HG02885 (cell line): ENCODE measurements around the gene LMTK2.

Experiments
- ATAC-seq: cut with Tn5 transposase; IDR thresholded peaks from one replicate; pipeline ENCODE4 v1.9.1; 2021; ENCODE audit warnings: mild to moderate bottlenecking; ENCODE audit not compliant: unreplicated experiment, poor library complexity

The LMTK2 gene

DNA sequence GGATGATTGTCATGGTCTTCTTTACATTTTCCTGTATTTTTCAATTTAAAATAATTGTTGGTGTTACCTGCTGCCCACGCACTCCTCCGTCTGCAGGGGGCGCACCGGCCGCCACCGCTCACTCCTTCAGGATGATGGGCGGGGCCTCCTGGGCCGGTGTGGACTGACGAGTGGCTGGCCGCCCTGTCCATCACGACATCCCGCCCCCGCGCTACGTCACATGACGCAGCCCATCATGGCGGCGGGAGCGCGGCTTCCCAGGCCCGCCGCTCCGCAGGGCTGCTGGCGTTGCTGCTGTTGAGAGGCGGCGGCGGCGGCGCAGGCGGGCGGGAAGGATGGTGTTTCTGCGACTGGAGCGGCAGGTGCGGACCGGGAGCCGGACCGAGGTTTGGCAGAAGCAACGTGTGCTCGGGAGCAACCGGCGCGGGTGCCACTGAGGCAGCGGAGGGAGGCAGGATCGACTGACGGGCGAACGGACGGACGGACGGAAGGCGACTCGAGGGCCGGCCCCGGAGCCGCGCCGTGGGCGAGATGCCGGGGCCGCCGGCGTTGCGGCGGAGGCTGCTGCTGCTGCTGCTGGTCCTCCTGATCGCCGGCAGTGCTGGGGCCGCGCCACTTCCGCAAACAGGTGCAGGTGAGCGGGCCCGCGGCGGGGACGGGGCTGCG, at the start of gene LMTK2:
LMTK2 (plus strand) TSS at position 216 of the 666 bp plus-strand sequence; CDS start at position 532, 316 bp downstream.
- ATAC-seq, result peak; percentile 100

DNA sequence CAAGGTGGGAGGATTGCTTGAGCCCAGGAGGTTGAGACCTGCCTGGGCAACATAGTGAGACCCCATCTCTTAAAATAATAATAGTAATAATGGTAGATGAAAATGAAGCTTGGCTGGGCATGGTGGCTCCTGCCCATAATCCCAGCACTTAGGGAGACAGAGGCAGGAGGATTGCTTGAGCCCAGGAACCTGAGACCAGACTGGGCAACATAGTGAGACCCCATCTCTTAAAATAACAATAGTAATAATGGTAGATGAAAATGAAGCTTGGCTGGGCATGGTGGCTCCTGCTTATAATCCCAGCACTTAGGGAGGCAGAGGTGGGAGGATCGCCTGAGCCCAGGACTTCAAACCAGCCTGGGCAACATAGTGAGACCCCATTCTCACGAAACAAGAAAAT, 49.5 kb upstream of the LMTK2 start:
- ATAC-seq, result no peak

DNA sequence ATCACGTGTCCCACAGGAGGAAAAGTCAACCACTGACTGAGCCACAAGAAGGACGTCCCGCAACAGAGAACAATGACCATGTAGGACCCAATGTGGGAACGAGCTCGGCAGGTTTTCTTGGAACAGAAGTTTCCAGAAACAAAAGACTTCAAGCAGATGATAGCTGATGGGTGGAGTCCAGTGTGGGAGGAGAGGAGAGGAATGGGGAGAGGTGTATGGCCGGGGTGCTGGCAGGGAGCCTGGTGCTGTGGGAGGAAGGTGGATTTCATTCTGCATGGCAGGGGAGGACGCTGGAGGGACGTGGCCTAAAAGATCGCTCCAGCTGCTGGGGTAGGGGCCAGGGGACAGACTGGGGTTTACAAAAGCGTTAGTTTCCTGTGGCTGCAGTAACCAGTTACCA, 48.5 kb upstream of the LMTK2 start:
- ATAC-seq, result no peak

DNA sequence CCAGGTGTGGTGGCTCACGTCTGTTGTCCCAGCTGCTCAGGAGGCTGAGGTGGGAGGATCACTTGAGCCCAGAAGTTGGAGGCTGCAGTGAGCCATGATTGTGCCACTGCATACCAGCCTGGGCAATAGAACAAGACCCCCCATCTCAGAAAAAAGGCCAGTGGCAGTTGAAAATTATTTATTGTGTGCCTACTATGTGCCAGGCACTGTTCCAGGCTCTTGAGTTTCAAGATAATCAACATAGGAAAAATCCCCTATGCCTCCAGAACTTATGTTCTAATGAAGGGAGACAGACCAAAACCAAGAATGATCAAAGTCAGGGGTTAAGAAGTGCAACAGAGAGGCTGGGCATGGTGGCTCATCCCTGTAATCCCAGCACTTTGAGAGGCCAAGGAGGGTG, 42.4 kb upstream of the LMTK2 start:
- ATAC-seq, result no peak

DNA sequence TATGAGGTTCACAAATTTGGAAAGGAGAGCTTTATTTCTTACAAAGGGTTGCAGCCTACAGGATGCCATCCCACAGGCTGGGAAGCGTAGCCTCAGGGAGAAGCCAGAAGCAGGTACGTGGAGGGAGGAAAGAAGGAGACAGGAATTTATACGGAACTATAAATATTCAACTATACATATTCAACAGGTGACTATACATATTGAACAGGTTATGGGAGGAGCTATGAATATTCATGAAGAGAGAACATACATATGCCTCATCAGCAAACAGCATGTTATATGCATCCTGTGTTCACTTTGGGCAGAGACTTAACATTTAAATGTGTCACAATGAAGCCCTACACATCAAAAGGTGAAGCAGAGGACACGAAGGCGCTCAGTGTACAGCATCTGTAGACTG, 40.5 kb upstream of the LMTK2 start:
- ATAC-seq, result no peak

DNA sequence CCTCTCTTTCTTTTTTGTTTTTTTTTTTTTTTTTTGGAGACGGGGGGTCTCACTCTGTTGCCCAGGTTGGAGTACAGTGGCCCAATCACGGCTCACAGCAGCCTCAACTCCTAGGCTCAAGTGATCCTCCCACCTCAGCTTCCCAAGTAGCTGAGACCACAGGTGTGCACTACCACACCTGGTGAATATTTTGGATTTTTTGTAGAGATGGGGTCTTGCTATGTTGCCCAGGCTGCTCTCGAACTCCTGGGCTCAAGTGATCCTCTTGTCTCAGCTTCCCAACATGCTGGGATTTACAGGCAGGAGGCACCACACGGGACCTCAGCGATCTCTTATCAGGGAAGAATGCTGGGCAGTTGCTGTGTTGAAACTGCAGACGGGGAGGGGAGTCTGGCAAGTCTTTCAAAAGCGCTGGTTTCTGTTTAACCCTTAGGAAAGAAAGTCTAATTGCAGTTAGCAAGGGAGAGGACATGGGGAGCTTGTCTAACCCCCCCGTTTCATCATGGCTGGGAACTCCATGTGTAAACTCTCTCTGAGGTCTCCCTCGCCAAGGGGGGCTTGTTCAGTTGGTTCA, 39.6 kb upstream of the LMTK2 start:
- no peak for ATAC-seq

DNA sequence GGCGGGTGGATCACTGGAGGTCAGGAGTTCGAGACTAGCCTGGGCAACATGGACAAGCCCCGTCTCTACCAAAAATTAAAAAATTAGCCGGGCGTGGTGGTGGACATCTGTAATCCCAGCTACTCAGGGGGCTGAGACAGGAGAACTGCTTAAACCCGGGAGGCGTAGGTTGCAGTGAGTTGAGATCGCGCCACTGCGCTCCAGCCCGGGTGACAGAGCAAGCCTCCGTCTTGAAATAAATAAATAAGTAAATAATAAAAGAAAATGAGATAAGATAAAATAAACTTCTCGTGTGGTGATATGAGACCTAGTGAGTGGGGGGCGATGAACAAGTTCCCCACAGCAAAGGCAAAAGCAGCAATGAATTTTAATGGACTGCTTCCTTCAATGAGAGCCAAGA, 33.6 kb upstream of the LMTK2 start:
- no peak for ATAC-seq

DNA sequence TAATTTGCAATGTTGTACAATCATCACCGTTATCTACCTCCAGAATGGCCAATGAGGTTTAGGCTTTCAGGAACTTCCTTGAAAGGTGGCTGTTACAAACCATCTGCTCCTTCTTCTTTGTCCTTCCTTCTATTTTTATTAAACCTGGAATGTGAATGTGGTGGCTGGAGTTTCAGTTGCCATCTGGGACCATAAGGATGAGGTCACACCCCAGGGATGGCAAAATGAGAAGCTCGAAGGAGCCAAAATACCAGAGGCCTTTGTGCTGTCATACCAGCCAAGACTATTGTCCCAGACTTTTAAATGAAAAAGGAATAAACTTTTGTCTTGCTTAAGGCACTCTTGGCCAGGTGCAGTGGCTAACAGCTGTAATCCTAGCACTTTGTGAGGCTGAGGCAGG, 30.9 kb upstream of the LMTK2 start:
- no peak for ATAC-seq

DNA sequence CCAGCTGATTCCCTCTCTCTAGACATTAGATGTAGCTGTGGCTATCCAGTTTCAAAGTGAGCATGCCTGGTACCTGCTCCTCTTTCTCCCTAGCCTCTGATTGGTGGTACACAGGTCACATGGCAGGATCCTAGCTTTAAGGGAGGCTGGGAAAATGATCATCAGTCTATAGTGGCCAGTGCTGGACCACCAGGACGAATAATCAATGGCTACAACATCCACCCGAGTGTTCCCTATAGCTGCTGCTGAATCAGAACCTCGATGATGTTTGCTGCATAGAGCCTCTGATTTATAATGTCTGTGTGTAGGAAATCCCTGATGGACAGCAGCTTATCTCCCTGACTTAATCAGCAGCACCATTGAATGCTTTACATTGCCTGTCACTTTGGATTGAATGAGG, 28.9 kb upstream of the LMTK2 start:
- ATAC-seq, result no peak

DNA sequence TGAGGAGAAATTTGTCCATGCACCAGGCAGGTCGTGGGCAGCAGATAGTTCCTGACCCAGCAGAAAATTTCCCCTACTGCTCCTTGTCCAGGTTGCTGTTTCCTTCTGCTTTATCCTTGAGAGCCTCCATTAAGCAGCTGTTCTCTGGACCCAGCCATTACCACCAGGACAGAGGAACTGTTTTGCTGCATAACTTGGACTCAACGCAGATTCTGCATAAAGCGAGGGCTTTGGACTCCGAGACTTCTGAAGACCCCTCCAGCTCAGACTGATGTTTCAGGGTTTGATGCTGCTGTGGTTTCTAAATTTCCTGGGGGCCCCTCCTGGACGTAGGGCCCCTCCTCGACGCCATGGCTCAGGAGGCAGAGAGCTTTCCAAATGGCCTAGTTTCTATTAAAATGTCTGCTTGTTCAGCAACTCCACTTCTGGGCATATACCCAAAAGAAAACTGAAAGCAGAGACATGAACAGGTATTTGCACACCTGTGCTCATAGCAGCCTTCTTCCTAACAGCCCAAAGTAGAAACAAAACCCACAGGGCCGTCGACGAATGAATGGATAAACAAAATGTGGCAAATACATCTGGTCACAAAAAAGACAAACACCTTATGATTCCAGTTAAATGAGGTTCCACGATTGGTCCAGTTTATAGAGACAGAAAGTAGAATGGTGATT, 28.3 kb upstream of the LMTK2 start:
- ATAC-seq, result no peak

DNA sequence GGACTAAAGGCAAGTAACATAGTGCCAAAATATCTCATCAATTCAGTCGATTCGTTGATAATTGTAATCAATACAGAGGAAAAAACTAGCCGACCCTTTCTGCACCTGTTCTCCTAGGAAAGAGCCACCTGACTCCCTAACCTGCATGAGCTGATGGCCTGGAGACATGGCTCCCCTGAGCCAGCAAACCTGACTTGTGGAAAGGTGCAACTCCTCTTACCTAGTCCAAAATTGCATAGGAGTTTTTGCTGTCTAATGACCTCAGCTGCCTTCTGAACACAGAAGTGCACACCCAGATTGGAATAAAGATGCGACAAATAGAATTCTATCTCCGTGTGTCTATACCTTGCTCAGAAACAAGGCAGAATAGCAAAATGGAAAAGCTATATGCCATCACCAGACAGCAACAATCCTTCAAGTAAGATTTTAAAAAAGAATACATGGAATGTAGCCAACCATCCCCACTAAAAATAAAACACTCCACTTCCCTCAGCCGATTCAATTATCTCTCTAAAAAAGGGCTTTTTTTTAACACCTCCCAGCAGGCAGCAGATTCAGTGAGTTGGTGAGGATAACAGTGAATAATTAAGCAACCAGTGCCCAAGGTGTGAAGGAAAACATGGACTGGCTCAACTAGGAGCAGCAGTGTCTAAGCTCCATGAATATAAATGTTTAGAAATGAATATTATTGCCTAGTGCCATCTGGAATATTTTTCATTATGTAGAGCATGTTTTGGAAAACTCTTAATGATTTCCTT, 26.6 kb upstream of the LMTK2 start:
- no peak for ATAC-seq

DNA sequence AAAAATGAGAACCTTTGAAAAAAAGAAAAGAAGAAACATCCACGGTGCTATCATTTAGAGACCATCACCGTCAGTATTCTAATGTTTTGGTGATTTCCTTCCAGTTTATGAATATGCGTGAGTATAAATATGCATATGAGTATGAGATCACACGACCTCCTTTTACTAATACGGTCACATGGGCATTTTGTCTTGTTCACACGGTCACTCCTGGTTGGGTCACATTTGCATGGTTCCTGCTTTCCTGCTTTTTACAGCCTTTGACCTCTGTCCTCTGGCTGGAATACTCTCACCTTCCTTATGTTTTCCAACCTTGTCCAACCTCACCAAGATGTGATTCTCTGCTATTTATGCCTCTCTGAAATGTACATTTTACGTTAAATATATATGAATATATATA, 25.3 kb upstream of the LMTK2 start:
- no peak for ATAC-seq

DNA sequence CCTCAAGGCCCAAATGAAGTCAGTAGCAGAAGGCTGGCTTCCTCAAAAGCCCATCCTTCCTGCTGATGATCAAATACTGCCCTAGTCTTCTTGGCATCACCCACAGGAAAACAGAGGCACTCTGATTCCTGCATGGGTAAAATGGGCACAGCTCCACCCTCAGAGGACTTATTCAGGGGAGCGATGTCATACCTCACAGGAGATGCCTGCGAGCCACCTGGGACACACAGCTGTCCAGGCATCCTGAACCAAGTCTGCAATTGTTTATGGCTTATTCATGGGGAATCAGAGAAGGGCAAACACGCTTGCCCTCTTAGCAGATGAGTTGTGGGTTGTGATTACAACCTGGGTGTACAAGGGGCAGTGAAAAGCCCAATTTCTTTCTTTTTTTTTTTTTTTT, 22.0 kb upstream of the LMTK2 start:
- no peak for ATAC-seq

DNA sequence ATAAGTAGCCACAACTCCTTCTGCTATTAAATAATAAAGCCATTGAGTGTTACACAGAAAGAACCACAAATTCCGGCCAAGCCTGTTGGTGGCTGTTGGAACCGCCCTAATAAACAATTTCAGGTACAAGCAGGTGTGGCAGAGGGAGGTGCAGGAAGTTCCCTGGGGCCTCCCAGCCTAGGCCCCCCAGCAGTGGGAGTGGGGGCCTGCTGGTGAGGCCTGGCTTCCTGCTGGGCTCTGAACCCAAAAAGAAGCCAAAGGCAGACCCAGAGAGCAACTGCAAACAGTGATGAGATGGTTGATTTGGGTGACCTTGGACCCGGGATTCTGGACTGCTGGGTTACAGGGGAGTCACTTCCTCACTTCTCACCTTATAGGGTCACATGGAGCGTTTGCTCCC, 21.0 kb upstream of the LMTK2 start:
- no peak for ATAC-seq

DNA sequence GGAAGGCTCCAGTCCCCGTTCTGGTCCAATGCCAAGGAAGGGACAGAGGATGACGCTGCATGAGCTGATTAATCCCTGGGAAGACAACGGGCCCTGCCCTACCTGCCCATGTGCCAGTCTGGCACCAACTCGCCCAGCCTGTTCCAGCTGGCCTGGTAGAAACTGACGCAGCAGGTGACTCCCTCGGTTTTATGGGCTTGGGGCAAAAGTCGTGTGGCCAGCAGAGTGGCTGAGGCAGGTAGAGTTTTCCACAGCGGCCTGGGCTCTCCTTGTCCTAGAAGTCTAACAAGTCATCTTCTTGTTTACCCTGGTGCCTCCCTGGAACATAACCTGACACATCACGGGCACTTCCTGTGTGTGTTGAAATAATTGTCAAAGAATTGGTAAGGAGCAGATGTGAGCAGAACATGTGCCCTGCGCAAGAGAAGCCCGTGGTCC, 20.4 kb upstream of the LMTK2 start:
- no peak for ATAC-seq

DNA sequence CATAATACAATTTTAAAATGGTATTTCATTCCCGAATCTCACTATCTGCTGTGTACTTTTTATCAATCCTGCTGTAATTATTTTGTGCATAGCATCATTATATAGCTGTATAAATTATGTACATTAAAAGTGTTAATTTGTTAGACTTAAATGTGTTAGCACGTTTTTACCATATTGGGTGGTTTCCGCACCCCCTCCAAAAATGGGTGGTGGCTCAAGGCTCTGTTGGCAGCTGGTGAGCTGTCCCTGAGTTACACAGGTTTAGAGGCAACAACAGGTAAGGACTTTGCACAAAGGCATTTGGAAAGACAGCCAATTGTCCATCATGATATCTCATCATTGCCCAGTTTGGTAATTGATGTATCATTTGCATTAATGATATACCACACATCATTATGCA, 18.6 kb upstream of the LMTK2 start:
- no peak for ATAC-seq

DNA sequence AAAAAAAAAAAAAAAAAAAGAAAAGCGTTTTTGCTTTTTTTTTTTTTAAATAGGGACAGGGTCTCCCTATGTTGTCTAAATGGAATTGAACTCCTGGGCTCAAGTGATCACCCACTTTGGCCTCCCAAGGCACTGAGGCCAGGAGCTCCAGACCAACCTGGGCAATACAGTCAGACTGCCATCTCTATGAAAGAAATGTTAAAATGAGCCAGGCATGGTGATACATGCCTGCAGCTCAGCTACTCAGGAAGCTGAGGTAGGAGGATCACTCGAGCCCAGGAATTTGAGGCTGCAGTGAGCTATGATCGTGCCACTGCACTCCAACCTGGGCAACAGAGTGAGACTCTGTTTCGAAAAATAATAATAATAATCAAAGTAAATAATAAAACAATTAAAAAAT, 16.5 kb upstream of the LMTK2 start:
- ATAC-seq, result no peak

DNA sequence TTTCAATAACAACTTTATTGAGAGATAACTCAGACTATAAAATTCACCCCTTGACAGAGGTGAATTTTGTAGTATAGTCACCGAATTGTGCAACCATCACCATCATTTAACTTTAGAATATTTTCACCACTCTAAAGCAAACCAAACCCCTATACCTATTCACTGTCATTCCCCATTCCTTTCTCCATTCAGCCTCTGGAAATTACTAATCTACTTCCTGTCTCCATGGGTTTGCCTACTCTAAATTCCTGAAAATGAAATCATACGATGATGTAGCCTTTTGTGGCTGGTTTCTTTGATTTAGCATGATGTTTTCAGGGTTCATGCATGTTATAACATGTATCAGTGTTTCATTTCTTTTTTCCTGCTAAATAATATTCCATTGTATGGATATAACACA, 15.6 kb upstream of the LMTK2 start:
- ATAC-seq, result no peak

DNA sequence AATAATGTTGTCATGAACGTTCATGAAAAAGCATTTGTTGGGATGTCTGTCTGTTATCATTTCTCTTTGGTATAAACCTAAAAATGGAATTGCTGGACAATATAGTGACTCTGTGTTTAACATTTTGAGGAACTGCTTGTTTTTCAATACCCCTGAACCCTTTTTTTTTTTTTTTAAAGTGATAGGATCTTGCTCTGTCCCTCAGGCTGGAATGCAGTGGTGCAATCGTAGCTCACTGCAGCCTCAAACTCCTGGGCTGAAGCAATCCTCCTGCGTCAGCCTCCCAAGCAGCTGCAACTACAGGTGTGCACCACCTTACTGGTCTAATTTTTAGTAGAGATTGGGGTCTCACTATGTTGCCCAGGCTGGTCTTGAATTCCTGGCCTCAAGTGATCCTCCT, 15.1 kb upstream of the LMTK2 start:
- no peak for ATAC-seq

DNA sequence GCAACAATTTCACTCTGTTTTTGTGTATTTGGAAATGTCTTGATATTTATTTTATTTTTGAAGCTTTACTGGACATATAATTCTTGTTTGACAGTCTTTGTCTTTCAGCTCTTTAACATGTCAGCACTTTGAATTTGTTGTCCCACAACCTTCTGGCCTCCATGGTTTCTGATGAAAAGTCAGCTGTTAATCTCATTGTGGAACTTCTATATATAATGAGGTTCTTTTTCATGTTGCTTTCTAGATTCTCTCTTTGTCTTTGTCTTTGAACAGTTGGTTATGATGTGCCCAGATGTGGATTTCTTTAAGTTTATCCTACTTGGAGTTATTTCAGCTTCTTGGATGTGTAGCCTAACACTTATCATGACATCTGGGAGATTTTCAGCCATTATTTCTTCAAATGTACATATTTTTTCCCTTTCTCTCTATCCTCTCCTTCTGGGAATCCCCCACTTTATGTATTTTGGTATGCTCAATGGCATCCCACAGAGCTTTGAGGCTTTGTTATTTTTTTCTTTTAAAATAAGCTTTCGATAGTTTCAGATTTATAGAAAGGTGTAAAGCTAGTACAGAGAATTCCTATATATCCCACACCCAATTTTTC, 9.5 kb upstream of the LMTK2 start:
- no peak for ATAC-seq

DNA sequence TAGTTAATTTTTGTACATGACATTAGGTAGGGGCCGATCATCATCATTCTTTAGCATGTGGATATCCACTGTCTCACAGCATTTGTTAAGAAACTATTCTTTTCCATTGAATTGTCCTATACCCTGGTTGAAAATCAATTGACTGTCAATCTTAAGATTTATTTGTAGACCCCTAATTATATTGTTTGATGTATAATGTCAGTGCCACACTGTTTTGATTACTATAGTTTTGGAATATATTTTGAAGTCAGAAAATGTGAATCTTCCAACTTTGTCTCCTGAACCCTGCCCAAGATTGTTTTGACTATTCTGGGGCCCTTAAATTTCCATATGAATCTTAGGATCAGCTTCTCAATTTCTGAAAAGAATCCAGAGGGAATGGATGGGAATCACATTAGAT, 6.6 kb upstream of the LMTK2 start:
- no peak for ATAC-seq
